Measurements from ENCODE around the gene ADARB2. TPM values are rescaled to one million over a fixed set of nuclear protein-coding genes. Genes with fewer than 3 reads are reported as not detected.

ADARB2 gene
- total RNA-seq, 1 experiment from 2014 or later = 0.90 TPM

GRCh38 chr10:1524540-1524939, 212.8 kb downstream of the ADARB2 start:
- DNase-seq (ENCODE audit: low read depth, low spot score) = no peak
- in situ Hi-C loops (cut with HindIII; ENCODE audit: low pct_unique_long_range_greater_than_20kb, low sequenced_read_pairs) = no loop called here

- no peak for DNase-seq (ENCODE audit: low read depth, low spot score)
- in situ Hi-C loops (cut with HindIII; ENCODE audit: low pct_unique_long_range_greater_than_20kb, low sequenced_read_pairs) = no loop called here
Observed at GRCh38 chr10:1523221-1523620, 214.1 kb downstream of the ADARB2 start.

DNA sequence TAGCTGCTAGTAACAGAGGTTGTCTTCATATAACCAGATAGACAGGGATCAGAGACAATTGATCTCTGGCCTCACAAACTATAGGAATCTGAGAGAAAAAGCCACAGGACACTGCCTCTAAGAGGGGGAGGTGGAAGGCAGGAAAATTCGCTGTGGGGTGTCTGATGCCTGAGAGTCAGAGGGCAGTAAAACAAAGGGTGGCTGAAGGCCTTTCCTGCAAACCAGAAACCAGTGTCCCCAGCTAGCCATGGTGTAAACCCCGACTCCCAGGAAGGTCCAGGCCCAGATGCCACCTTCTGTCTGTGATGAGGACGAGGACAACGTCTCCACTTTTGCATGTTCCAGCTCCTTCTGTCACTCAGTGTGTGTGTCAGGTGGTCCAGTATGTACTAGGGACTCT, 215.1 kb downstream of the ADARB2 start:
- in situ Hi-C loops (cut with HindIII; ENCODE audit: low pct_unique_long_range_greater_than_20kb, low sequenced_read_pairs) = no loop called here
- no peak for DNase-seq (ENCODE audit: low read depth, low spot score)

DNA sequence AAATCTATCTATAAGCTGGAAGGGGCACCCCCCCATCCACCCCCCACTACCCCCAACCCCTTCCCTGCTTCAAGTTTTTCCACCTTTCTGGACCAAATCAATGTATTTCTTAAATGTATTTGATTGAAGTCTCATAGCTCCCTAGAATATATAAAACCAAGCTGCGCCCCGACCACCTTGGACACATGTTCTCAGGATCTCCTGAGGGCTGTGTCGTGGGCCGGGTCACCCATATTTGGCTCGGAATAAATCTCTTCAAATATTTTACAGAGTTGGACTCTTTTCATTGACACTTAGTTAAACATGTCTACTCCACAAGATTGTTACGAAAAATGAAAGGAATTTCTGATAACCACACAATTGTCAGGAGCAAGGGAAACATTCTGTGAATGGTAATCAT, 215.6 kb downstream of the ADARB2 start:
- no peak for DNase-seq (ENCODE audit: low read depth, low spot score)
- in situ Hi-C loops (cut with HindIII; ENCODE audit: low pct_unique_long_range_greater_than_20kb, low sequenced_read_pairs) = no loop called here

- in situ Hi-C loops (cut with HindIII; ENCODE audit: low pct_unique_long_range_greater_than_20kb, low sequenced_read_pairs) = no loop called here
Observed at GRCh38 chr10:1520909-1521565, 216.3 kb downstream of the ADARB2 start.

GRCh38 chr10:1519391-1519790, 217.9 kb downstream of the ADARB2 start:
- no peak for DNase-seq (ENCODE audit: low read depth, low spot score)
- in situ Hi-C loops (cut with HindIII; ENCODE audit: low pct_unique_long_range_greater_than_20kb, low sequenced_read_pairs) = no loop called here

More at GRCh38 chr10:1520909-1521565, 216.3 kb downstream of the ADARB2 start:
- no peak for DNase-seq (ENCODE audit: low read depth, low spot score)

DNA sequence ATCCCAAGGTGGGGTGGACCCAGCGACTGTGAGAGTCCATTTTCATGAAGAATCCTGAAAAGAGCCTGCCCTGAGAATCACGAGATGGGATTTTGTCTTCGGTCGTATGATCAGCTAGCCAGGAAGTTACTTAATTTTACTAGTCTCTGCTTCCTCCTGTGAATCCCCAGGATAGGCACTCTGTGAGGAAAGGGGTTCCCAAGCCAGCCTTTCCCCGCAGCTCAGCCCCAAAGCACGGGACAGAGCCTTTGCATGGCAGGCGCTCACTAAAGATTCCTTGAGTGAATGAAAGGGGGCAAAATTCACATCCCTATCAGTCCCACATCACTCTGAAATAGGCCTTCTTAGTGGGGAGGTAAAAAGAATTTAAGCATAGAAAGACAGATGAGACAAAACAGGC, 219.6 kb downstream of the ADARB2 start:
- in situ Hi-C loops (cut with HindIII; ENCODE audit: low pct_unique_long_range_greater_than_20kb, low sequenced_read_pairs) = no loop called here
- DNase-seq (ENCODE audit: low read depth, low spot score) = no peak

GRCh38 chr10:1516492-1517165, 220.7 kb downstream of the ADARB2 start:
- in situ Hi-C loops (cut with HindIII; ENCODE audit: low pct_unique_long_range_greater_than_20kb, low sequenced_read_pairs) = no loop called here
- DNase-seq (ENCODE audit: low read depth, low spot score) = no peak

- no peak for DNase-seq (ENCODE audit: low read depth, low spot score)
- in situ Hi-C loops (cut with HindIII; ENCODE audit: low pct_unique_long_range_greater_than_20kb, low sequenced_read_pairs) = no loop called here
Observed at GRCh38 chr10:1515780-1516491, 221.4 kb downstream of the ADARB2 start.

- in situ Hi-C loops (cut with HindIII; ENCODE audit: low pct_unique_long_range_greater_than_20kb, low sequenced_read_pairs) = no loop called here
- DNase-seq (ENCODE audit: low read depth, low spot score) = no peak
Observed at GRCh38 chr10:1515121-1515779, 222.1 kb downstream of the ADARB2 start.

DNA sequence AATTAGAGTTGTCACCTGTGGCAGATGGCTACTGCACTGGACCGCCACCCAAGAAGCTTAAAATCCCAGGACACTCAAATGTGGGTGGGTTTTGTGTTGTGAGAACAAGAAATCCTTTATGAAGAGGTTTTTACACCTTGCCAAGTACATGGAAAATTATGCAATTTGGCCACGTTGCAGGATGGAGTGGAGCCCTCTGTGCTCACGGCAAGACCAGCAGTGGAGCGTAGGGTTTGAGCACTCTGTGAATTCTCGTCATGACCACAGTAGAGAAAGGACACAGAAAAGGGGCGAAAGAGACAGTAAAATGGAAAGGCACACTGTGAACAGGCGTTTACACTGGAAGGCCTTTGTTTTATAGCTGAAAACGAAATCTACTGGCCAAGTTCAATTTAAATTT, 222.6 kb downstream of the ADARB2 start:
- DNase-seq (ENCODE audit: low read depth, low spot score) = no peak
- in situ Hi-C loops (cut with HindIII; ENCODE audit: low pct_unique_long_range_greater_than_20kb, low sequenced_read_pairs) = no loop called here

- DNase-seq (ENCODE audit: low read depth, low spot score) = no peak
Observed at GRCh38 chr10:1513221-1513620, 224.1 kb downstream of the ADARB2 start.

GRCh38 chr10:1509011-1509530, 228.3 kb downstream of the ADARB2 start:
- in situ Hi-C loops (cut with HindIII; ENCODE audit: low pct_unique_long_range_greater_than_20kb, low sequenced_read_pairs) = no loop called here

More at GRCh38 chr10:1513221-1513620, 224.1 kb downstream of the ADARB2 start:
- in situ Hi-C loops (cut with HindIII; ENCODE audit: low pct_unique_long_range_greater_than_20kb, low sequenced_read_pairs) = no loop called here

GRCh38 chr10:1508096-1508495, 229.2 kb downstream of the ADARB2 start:
- DNase-seq (ENCODE audit: low read depth, low spot score) = no peak
- in situ Hi-C loops (cut with HindIII; ENCODE audit: low pct_unique_long_range_greater_than_20kb, low sequenced_read_pairs) = no loop called here

More at GRCh38 chr10:1509011-1509530, 228.3 kb downstream of the ADARB2 start:
- DNase-seq (ENCODE audit: low read depth, low spot score) = no peak

- no peak for DNase-seq (ENCODE audit: low read depth, low spot score)
- in situ Hi-C loops (cut with HindIII; ENCODE audit: low pct_unique_long_range_greater_than_20kb, low sequenced_read_pairs) = no loop called here
Observed at GRCh38 chr10:1507436-1507835, 229.9 kb downstream of the ADARB2 start.

DNA sequence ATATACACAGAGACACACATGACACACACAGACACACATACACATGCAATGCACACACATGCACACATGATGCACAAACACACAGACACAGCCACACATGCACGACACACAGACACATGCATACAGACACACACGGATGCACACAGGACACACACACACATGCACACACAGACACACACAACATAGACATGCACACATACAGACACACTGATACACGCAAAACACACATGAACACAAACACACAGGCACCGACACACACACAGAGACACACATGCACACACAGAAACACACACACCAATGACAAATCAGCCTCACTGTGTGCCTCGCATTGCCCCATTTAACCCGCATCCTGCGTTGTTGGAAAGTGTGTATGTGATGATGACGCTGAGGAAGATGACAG, 232.4 kb downstream of the ADARB2 start:
- in situ Hi-C loops (cut with HindIII; ENCODE audit: low pct_unique_long_range_greater_than_20kb, low sequenced_read_pairs) = no loop called here
- no peak for DNase-seq (ENCODE audit: low read depth, low spot score)

GRCh38 chr10:1504286-1504685, 233.0 kb downstream of the ADARB2 start:
- DNase-seq (ENCODE audit: low read depth, low spot score) = no peak
- in situ Hi-C loops (cut with HindIII; ENCODE audit: low pct_unique_long_range_greater_than_20kb, low sequenced_read_pairs) = no loop called here

- no peak for DNase-seq (ENCODE audit: low read depth, low spot score)
- in situ Hi-C loops (cut with HindIII; ENCODE audit: low pct_unique_long_range_greater_than_20kb, low sequenced_read_pairs) = no loop called here
Observed at GRCh38 chr10:1502451-1502850, 234.9 kb downstream of the ADARB2 start.
